Measurements from ENCODE around the gene PLPPR3. TPM values are rescaled to one million over a fixed set of nuclear protein-coding genes. Genes with fewer than 3 reads are reported as not detected.

Gene PLPPR3, protein sequence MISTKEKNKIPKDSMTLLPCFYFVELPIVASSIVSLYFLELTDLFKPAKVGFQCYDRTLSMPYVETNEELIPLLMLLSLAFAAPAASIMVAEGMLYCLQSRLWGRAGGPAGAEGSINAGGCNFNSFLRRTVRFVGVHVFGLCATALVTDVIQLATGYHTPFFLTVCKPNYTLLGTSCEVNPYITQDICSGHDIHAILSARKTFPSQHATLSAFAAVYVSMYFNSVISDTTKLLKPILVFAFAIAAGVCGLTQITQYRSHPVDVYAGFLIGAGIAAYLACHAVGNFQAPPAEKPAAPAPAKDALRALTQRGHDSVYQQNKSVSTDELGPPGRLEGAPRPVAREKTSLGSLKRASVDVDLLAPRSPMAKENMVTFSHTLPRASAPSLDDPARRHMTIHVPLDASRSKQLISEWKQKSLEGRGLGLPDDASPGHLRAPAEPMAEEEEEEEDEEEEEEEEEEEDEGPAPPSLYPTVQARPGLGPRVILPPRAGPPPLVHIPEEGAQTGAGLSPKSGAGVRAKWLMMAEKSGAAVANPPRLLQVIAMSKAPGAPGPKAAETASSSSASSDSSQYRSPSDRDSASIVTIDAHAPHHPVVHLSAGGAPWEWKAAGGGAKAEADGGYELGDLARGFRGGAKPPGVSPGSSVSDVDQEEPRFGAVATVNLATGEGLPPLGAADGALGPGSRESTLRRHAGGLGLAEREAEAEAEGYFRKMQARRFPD
- 1.9 to 5.5 TPM (median 4.8 TPM) in 5 replicates for total RNA-seq (2022; extraction: Qiagen RNA extraction)

DNA sequence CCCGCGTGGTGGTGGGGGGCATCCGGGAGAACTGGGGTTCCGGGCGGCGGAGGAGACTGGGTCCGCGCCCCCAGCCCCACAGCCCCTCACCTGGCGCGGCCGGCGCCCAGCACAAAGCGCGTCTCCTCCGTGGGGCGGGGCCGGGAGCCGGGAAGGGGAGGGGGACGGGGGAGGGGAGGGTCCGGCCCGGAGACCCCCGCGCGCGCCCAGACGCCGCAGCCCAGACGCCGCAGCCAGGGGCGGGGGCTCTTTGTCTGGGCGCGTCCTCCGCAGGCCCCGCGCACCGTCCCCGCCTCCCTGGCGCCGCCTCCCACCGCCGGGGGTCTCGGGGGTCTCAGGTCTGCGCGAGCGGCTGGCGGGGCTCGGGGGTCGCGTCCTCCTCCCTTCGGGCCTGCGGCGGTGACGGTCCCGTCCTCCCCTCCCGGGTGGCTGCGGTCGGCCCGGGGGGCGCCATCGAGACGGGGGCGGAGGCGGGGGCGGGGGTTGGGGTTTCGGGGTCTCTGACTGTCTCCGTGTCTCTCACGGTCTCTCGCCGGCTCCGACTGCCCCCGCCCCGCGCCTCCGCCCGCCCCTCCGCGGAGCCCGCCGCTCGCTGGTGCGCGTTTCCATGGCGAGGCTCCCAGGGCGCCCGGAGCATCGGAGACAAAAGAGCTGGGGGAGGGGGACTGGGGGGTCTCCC lies at the start of gene PLPPR3:
Gene PLPPR3, minus strand, starts transcription at position 131 of the 679 bp plus-strand sequence. CDS start 396 bp downstream, outside the sequence.

DNA sequence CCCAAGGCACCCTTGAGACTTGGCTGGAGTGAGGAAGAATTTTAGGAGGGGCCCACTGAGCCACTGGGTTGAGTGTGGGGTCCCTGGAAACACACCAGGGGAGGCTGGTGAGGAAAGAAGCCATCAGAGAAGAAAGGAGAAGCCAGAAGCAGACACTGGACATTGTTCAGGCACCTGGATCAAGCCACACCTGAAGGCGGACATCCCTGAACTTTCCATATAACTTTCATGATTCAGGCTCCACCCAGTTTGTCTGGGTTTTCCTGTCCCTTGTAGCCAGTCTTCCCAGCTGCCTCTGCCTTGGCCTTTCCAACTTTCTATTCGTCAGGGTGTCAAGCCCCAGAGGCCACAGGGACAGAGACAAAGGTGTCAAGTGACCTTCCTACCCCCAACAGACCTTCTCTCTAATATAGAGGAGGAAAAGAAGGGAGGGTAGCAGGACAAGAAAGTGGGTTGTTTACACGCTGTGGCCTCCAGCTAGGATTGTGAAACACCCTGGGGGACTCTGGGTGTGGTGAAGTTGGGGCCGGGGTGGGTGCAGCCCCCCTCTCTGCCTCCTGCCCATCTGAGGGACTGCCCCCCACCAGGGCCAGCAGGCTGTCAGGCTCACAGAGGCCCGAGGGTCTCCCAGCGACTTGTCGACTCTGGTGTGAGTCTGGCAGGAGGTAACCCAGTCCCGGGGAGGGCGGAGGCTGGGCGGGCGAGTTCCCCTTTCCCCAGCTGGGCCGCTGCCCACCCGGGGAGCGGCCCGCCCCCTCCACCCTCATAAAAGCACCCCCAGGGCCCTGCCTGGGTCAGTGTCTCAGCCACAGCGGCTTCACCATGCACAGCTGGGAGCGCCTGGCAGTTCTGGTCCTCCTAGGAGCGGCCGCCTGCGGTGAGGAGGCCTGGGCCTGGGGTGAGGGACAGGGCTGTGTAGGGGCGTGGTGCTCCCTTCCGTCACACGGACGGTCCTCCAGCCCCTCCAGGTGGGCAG lies 37.4 kb upstream of the PLPPR3 start, which contains the start of gene CFD:
Gene CFD, plus strand, starts transcription at position 797 of the 976 bp plus-strand sequence. Its CDS starts 26 bp downstream, at position 823.

DNA sequence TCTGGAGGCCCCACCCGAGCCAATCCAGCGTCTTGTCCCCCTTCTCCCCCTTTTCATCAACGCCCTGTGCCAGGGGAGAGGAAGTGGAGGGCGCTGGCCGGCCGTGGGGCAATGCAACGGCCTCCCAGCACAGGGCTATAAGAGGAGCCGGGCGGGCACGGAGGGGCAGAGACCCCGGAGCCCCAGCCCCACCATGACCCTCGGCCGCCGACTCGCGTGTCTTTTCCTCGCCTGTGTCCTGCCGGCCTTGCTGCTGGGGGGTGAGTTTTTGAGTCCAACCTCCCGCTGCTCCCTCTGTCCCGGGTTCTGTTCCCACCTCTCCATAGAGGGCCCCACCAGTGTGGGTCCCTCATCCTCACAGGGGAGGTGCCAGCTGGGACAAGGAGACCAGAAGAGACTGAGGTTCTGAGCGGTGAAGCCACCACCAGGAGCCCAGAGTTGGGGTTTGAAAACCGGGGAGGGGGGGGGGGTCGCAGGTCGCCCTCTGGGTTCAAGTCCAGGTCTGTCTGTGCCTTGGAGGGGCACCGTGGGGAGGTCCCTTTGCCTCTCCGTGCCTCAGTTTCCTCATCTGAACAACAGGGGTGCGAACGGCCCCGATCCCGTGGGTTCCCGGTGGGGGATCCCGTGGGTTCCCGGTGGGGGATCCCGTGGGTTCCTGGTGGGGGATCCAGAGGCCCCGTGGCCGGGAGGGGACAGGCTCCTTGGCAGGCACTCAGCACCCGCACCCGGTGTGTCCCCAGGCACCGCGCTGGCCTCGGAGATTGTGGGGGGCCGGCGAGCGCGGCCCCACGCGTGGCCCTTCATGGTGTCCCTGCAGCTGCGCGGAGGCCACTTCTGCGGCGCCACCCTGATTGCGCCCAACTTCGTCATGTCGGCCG lies 30.6 kb upstream of the PLPPR3 start, which contains the start of gene ELANE:
Gene ELANE, plus strand, starts transcription at position 168 of the 878 bp plus-strand sequence. Its CDS starts 26 bp downstream, at position 194.

DNA sequence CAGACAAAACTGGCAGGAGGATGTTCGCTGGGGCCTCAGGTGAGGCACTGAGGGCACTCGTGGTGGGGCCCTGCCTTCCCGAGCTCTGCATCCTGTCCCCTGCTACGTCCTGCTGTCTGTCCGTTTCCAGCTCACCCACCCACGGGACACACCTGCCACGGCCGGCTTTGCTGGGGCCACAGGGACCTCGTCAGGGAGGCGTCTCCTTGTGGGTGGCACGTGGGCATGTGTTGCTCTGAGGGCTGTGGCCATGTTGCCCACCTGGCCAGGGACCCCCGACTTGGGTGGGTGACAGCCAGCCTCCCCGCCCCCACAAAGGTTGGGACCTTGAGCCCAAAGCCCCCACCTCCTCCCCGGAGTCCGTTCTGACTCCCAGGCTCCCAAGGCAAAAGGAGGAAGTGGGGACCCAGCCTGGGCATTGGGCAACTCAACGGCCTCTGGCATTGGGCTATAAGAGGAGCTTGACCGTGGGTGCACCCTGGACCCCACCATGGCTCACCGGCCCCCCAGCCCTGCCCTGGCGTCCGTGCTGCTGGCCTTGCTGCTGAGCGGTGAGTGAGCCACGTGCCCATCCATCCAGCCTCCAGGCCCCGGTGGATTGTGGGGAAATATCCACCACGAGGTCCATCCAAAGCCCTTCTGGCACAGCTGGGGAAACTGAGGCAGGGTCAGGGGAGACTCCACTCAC lies 18.9 kb upstream of the PLPPR3 start, which contains the start of gene PRTN3:
Gene PRTN3, plus strand, starts transcription at position 481 of the 688 bp plus-strand sequence. Its CDS starts 10 bp downstream, at position 491.

DNA sequence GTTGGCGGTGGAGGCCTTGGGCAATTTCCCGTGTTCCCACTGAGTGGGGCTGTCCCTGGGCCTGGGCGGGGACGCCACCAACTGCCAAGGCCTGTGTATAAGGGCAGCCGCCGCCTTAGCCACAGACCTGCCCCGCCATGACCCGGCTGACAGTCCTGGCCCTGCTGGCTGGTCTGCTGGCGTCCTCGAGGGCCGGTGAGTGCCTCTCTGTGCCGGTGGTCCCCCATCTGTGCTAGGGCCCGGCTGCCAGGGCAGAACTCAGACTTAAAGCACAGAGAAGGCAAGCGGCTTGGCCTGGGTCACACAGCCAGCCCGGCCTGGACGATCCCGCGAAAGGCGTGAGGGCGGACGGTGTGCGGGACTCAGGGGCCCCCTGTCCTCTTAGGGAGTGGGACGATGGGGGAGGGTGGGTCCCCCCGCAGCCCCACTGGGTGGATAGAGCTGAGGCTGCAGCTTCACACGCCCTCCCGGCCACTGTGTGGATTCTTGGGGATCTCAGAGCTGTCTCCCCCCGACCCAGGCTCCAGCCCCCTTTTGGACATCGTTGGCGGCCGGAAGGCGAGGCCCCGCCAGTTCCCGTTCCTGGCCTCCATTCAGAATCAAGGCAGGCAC lies 6.1 kb upstream of the PLPPR3 start, which contains the start of gene AZU1:
Gene AZU1, plus strand, starts transcription at position 128 of the 612 bp plus-strand sequence. Its CDS starts 10 bp downstream, at position 138.

DNA sequence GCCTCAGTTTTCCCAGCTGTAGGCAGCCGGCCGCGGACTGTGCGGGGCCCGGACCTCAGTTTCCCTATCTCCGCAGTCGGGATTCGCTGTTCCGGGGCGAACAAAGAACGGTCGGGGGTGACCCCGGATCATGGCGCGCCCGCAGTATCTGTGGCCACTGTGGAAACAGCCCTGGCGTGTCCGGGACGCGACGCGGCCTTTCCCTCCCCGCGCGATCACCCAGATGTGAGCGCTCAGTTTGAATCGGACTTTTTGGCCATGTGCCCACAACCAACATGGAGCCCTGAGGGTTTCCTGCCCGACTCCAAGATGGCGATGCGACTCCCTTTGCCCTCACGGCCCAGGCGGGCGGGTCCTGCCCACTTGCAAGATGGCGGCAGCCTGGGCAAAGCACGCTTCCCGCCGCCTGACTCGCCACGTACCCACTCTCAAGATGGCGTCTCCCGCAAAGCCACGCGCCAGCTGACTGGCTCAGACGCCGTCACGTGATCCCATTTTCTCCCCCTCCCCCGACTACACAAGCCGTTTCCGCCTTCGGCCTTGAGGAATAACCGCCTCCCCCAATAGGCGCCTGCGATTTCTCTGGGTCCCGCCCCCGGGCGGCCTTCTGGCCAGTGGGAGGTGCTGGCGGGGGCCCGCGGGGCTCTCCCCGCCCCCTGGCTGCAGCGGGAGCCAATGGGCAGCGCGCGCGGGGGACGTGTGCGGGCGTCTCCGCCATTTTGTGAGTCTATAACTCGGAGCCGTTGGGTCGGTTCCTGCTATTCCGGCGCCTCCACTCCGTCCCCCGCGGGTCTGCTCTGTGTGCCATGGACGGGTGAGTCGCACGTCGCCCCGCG lies 24.8 kb downstream of the PLPPR3 start, which contains the start of gene PTBP1:
Gene PTBP1, plus strand, starts transcription at position 761 of the 836 bp plus-strand sequence. Its CDS starts 46 bp downstream, at position 807.

Other genes starting within 250 kb of the PLPPR3 start
- 634 to 727 TPM (median 703 TPM) in 5 replicates for gene BSG, start 249.4 kb downstream of the PLPPR3 start, total RNA-seq (2022; extraction: Qiagen RNA extraction)
- gene HCN2, start 232.1 kb downstream of the PLPPR3 start, total RNA-seq (2022; extraction: Qiagen RNA extraction): 25.9 to 39.7 TPM (median 37.5 TPM) in 5 replicates
- gene POLRMT, start 188.4 kb downstream of the PLPPR3 start, total RNA-seq (2022; extraction: Qiagen RNA extraction): 69.5 to 94.1 TPM (median 92.9 TPM) in 5 replicates
- 0.28 to 0.77 TPM (median 0.72 TPM) in 5 replicates for gene FGF22, start 182.1 kb downstream of the PLPPR3 start, total RNA-seq (2022; extraction: Qiagen RNA extraction)
- 52.1 to 76.4 TPM (median 74.4 TPM) in 5 replicates for gene RNF126, start 158.7 kb downstream of the PLPPR3 start, total RNA-seq (2022; extraction: Qiagen RNA extraction)
- gene FSTL3, start 145.6 kb downstream of the PLPPR3 start, total RNA-seq (2022; extraction: Qiagen RNA extraction): 190 to 250 TPM (median 228 TPM) in 5 replicates
- gene PRSS57, start 126.5 kb downstream of the PLPPR3 start, total RNA-seq (2022; extraction: Qiagen RNA extraction): 0.18 to 0.23 TPM in 2 of 5 replicates, not detected in the others
- 11.0 to 15.7 TPM (median 14.8 TPM) in 5 replicates for gene PALM, start 113.0 kb downstream of the PLPPR3 start, total RNA-seq (2022; extraction: Qiagen RNA extraction)
- 66.4 to 87.9 TPM (median 83.2 TPM) in 5 replicates for gene MISP, start 70.8 kb downstream of the PLPPR3 start, total RNA-seq (2022; extraction: Qiagen RNA extraction)
- gene PTBP1, start 24.5 kb downstream of the PLPPR3 start, total RNA-seq (2022; extraction: Qiagen RNA extraction): 202 to 210 TPM (median 205 TPM) in 5 replicates
- 0.07 to 0.28 TPM (median 0.20 TPM) in 5 replicates for gene AZU1, start 5.9 kb upstream of the PLPPR3 start, total RNA-seq (2022; extraction: Qiagen RNA extraction)
- 0.13 to 0.42 TPM (median 0.30 TPM) in 5 replicates for gene PRTN3, start 19.0 kb upstream of the PLPPR3 start, total RNA-seq (2022; extraction: Qiagen RNA extraction)
- gene ELANE, start 30.3 kb upstream of the PLPPR3 start, total RNA-seq (2022; extraction: Qiagen RNA extraction): not detected in 5 replicates
- gene CFD, start 37.7 kb upstream of the PLPPR3 start, total RNA-seq (2022; extraction: Qiagen RNA extraction): 10.4 to 27.5 TPM (median 22.2 TPM) in 5 replicates
- 11.6 to 25.0 TPM (median 22.0 TPM) in 5 replicates for gene MED16, start 71.2 kb upstream of the PLPPR3 start, total RNA-seq (2022; extraction: Qiagen RNA extraction)
- gene RNU6-9, start 71.5 kb upstream of the PLPPR3 start, total RNA-seq (2022; extraction: Qiagen RNA extraction): not detected in 5 replicates
- 25.9 to 43.5 TPM (median 37.1 TPM) in 5 replicates for gene R3HDM4, start 91.3 kb upstream of the PLPPR3 start, total RNA-seq (2022; extraction: Qiagen RNA extraction)
- gene KISS1R, start 95.4 kb upstream of the PLPPR3 start, total RNA-seq (2022; extraction: Qiagen RNA extraction): 0.31 to 0.65 TPM (median 0.54 TPM) in 4 of 5 replicates, not detected in the other
- gene ARID3A, start 104.1 kb upstream of the PLPPR3 start, total RNA-seq (2022; extraction: Qiagen RNA extraction): 3.2 to 5.3 TPM (median 5.3 TPM) in 5 replicates
- 40.8 to 72.1 TPM (median 67.5 TPM) in 5 replicates for gene WDR18, start 162.4 kb upstream of the PLPPR3 start, total RNA-seq (2022; extraction: Qiagen RNA extraction)
- gene GRIN3B, start 178.5 kb upstream of the PLPPR3 start, total RNA-seq (2022; extraction: Qiagen RNA extraction): 1.8 to 5.0 TPM (median 2.5 TPM) in 5 replicates
- gene TMEM259, start 199.2 kb upstream of the PLPPR3 start, total RNA-seq (2022; extraction: Qiagen RNA extraction): 71.4 to 134 TPM (median 123 TPM) in 5 replicates
- gene RNU6-2, start 199.6 kb upstream of the PLPPR3 start, total RNA-seq (2022; extraction: Qiagen RNA extraction): not detected in 5 replicates
- 66.3 to 85.2 TPM (median 76.4 TPM) in 5 replicates for gene CNN2, start 204.7 kb upstream of the PLPPR3 start, total RNA-seq (2022; extraction: Qiagen RNA extraction)
- gene ABCA7, start 218.2 kb upstream of the PLPPR3 start, total RNA-seq (2022; extraction: Qiagen RNA extraction): 8.7 to 16.2 TPM (median 12.6 TPM) in 5 replicates
- gene ARHGAP45, start 245.2 kb upstream of the PLPPR3 start, total RNA-seq (2022; extraction: Qiagen RNA extraction): 1.9 to 4.3 TPM (median 4.1 TPM) in 5 replicates